RWPE1 (cell line): Measurements from ENCODE around the gene SYCP2L.
"Not testable (repeated sequence)": the region's sequence is repeated elsewhere in the genome, so short reads cannot be mapped to it uniquely, and the experiment has no call there.

Source experiments
- CTCF ChIA-PET: fragments of 350-600 bp; sonication (Branson Sonifier 250); formaldehyde crosslinking; extraction: SDS; loops from one replicate; lab custom pipeline; 2021; lab: Yijun Ruan, JAX
- POLR2A ChIA-PET: fragments of 400-600 bp; formaldehyde crosslinking; extraction: SDS; loops from one replicate; lab custom pipeline; 2020; ENCODE audit warnings: antibody characterized with exemption; ENCODE audit not compliant: low non-redundant PET; lab: Yijun Ruan, JAX
- DNase-seq: peaks from one replicate; pipeline ENCODE4 v3.0.0; 2012; ENCODE audit warnings: low spot score
- H3K27ac ChIP-seq: fragments of 450-650 bp; 2 replicates; pipeline ENCODE4 v1.5.1; 2017
- TF ChIP-seq, protein P1 (sequence below): fragments of 450-650 bp; conservative IDR thresholded peaks from 2 replicates; pipeline ENCODE4 v1.5.1; 2017; ENCODE audit warnings: low read depth, mild to moderate bottlenecking

SYCP2L gene

DNA sequence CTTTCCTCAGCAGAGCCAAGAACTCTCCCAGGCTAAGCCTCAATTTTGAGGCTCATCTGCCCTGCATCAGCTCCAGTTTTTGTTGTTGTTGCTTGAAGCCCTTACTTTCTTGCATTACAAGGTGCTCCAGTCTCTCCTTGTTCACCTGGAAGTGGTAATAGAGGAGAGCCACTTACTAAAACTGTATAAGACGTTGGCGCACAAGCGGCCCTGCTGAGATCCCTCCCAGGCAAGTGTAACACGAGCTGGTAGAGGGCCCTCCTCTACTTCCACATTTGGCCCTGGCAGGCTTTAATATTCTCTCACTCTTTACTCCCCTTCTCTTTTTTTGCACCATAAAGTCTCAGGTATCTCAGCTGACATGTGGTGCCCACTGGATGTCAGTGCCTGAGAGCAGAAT lies 24.5 kb upstream of the SYCP2L start:
- TF ChIP-seq, protein P1, sequence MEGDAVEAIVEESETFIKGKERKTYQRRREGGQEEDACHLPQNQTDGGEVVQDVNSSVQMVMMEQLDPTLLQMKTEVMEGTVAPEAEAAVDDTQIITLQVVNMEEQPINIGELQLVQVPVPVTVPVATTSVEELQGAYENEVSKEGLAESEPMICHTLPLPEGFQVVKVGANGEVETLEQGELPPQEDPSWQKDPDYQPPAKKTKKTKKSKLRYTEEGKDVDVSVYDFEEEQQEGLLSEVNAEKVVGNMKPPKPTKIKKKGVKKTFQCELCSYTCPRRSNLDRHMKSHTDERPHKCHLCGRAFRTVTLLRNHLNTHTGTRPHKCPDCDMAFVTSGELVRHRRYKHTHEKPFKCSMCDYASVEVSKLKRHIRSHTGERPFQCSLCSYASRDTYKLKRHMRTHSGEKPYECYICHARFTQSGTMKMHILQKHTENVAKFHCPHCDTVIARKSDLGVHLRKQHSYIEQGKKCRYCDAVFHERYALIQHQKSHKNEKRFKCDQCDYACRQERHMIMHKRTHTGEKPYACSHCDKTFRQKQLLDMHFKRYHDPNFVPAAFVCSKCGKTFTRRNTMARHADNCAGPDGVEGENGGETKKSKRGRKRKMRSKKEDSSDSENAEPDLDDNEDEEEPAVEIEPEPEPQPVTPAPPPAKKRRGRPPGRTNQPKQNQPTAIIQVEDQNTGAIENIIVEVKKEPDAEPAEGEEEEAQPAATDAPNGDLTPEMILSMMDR: no peak
- no peak overlapping the region for H3K27ac ChIP-seq
- CTCF ChIA-PET: no interaction called here
- no peak for DNase-seq
- POLR2A ChIA-PET: no interaction called here

DNA sequence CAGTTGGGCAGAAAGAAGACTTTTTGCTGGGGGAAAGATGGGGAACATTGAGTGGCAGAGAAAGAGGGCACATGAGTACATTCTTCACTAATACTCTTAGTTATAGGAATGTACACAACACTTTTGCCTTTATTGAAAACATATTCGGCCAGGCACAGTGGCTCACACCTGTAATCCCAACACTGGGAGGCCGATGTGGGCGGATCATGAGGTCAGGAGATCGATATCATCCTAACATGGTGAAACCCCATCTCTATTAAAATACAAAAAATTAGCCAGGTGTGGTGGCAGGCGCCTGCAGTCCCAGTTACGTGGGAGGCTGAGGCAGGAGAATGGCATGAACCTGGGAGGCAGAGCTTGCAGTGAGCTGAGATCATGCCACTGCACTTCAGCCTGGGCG lies 23.8 kb upstream of the SYCP2L start:
- POLR2A ChIA-PET, DNase-seq, CTCF ChIA-PET, H3K27ac ChIP-seq: not testable (repeated sequence)

DNA sequence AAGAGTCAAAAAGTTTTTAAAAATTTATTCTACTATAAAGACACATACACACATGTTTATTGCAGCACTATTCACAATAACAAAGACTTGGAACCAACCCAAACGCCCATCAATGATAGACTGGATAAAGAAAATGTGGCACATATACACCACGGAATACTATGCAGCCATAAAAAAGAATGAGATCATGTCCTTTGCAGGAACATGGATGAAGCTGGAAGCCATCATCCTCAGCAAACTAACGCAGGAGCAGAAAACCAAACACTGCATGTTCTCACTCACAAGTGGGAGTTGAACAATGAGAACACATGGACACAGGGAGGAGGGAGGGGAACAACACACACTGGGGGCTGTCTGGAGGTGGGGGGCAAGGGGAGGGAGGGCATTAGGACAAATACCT lies 20.1 kb upstream of the SYCP2L start:
- POLR2A ChIA-PET, DNase-seq, CTCF ChIA-PET, H3K27ac ChIP-seq: not testable (repeated sequence)

DNA sequence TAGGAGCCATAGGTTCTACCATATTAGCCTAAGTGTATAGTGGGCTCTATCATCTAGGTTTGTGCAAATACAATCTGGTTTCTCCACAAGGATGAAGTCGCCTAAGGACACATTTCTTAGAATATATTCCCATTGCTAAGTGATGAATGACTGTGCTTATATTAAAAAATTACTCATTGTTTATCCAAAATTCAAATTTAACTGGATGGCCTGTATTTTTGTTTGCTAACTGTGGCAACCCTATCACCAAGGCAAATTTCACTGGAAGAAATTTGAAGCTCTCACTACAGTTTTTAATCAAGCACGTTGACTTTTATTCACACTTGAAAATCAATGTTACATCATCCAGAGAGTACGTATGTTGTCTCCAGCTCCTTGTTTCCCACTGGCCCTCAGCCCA lies 18.9 kb upstream of the SYCP2L start:
- CTCF ChIA-PET: no interaction called here
- POLR2A ChIA-PET: no interaction called here
- DNase-seq: no peak
- no peak overlapping the region for H3K27ac ChIP-seq
- TF ChIP-seq, protein P1: no peak

DNA sequence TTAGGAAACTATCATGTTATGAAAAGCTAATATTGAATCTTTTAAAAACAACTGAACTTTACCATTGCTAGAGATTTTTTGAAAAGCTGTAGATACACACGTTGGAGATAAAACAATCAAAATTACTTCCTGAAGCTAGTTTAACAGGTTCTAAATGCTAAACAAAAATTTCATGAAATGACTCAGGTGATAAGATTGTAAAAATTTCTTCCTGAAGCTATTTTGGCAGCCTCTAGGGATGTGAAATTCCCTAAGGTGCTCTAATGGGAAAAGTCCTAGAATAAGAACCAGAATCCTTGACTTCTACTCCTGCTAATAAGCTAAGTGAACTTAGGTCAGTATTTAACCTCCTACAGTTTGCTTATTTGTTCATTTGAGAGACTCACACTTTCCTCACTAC lies 13.5 kb upstream of the SYCP2L start:
- POLR2A ChIA-PET: no interaction called here

DNA sequence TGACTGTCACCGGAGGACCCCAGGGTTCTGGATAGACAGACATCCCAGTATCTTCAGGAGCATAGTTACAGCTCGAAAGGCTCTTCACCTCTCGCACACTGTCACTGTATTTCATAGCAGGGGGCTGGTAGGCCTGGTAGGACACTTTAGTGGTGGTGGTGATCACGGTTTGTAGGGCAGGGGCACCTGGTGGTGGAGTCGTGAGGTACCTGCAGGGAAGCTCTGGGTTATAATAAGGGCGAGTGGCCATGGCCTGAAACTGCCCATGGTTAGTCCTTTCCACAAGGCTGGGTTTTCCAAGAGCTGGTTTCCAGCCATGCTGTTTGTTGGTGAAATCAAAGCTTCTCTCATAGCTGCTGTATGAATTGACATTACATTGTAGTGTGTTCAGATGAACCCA lies 12.6 kb upstream of the SYCP2L start:
- no peak overlapping the region for H3K27ac ChIP-seq
- TF ChIP-seq, protein P1: no peak
- ChIA-PET POLR2A (no interaction called here), CTCF (no interaction called here)
- DNase-seq: no peak

More for the DNA sequence above, 13.5 kb upstream of the SYCP2L start:
- DNase-seq: peak; percentile 39
- TF ChIP-seq, protein P1: no peak
- CTCF ChIA-PET: interaction anchor here (0.7 kb wide), 1 partner anchor 25 kb away, joined by 3 read pairs; no protein-coding TSS in a partner anchor
- no peak overlapping the region for H3K27ac ChIP-seq

DNA sequence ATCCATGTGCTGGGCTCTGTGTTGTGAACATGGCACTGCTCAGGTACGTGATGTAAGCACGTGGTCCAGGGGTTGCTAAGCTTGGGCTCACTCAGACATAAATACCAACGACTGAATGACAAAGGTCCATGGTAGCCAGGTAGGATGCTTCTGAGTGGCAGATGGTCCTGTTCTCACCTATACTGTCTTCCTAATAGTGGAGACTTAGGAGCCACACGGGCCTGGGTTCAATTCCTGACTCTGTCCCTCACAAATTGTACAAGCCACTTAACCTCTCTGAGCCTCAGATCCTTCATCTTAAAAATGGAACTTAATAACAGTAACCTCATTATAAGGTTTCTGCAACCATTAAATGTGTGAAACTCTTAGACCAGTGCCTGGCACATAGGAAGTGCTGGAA lies 11.8 kb upstream of the SYCP2L start:
- ChIA-PET POLR2A (no interaction called here), CTCF (no interaction called here)
- no peak overlapping the region for H3K27ac ChIP-seq
- TF ChIP-seq, protein P1: no peak
- DNase-seq: no peak

DNA sequence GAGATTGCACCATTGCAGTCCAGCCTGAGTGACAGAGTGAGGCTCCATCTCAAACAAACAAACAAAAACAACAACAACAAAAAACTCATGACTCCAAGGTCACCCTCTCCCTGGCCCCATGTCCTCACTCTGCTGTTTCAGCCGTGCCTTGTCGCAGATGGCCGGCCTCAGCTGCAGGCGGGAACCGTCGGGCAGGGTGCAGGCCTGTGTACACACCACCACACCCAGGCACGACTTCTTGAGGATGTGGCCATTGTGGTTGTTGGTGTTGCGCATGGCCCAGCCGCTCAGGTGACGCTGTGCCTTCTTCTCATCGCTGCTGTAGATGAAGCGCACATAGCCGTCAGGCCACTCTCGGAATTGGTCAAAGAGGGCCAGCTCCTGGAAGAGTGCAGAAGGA lies 9.8 kb upstream of the SYCP2L start:
- no peak for DNase-seq
- ChIA-PET POLR2A (no interaction called here), CTCF (no interaction called here)
- no peak overlapping the region for H3K27ac ChIP-seq
- TF ChIP-seq, protein P1: no peak
